Osteoblast (primary cell): ENCODE results near the gene SNTG2. TPM values are rescaled to one million over a fixed set of nuclear protein-coding genes. Genes with fewer than 3 reads are reported as not detected.

Experiments used
- DNase-seq: peaks from one replicate; pipeline ENCODE4 v3.0.0; 2011; ENCODE audit warnings: low spot score, mixed read lengths; ENCODE audit not compliant: insufficient read length; ENCODE audit errors: missing footprints
- H2AFZ ChIP-seq: 2 replicates; pipeline ENCODE4 v1.6.0; 2011; ENCODE audit warnings: mild to moderate bottlenecking, low read length
- H3K27ac ChIP-seq: 2 replicates; pipeline ENCODE4 v1.5.1; 2011; ENCODE audit warnings: mild to moderate bottlenecking, low read depth, low read length, moderate library complexity
- H3K27me3 ChIP-seq: 2 replicates; pipeline ENCODE4 v1.6.0; 2012; ENCODE audit warnings: mild to moderate bottlenecking, control low read depth, inconsistent platforms, low read length, moderate library complexity; ENCODE audit not compliant: insufficient read depth
- H3K36me3 ChIP-seq: 2 replicates; pipeline ENCODE4 v1.5.1; 2011; ENCODE audit warnings: mild to moderate bottlenecking, low read length, control low read depth, moderate library complexity; ENCODE audit not compliant: insufficient read depth
- H3K4me1 ChIP-seq: 2 replicates; pipeline ENCODE4 v1.5.1; 2011; ENCODE audit warnings: mild to moderate bottlenecking, low read length, control low read depth, moderate library complexity; ENCODE audit not compliant: insufficient read depth
- H3K4me2 ChIP-seq: 2 replicates; pipeline ENCODE4 v1.6.0; 2011; ENCODE audit warnings: mild to moderate bottlenecking, low read length; ENCODE audit not compliant: insufficient read depth
- H3K4me3 ChIP-seq: fragments of 200-600 bp; sonication (generic); 3 replicates; pipeline ENCODE4 v1.5.1; 2012; ENCODE audit warnings: mild to moderate bottlenecking, low read length, inconsistent platforms; ENCODE audit not compliant: insufficient read depth
- H3K79me2 ChIP-seq: 2 replicates; pipeline ENCODE4 v1.6.0; 2012; ENCODE audit warnings: mild to moderate bottlenecking, low read length, control low read depth, inconsistent platforms; ENCODE audit not compliant: insufficient read depth
- H3K9me3 ChIP-seq: 2 replicates; pipeline ENCODE4 v1.5.1; 2011; ENCODE audit warnings: low read depth, low read length, control low read depth
- H4K20me1 ChIP-seq: 2 replicates; pipeline ENCODE4 v1.6.0; 2012; ENCODE audit warnings: mild to moderate bottlenecking, low read length, control low read depth; ENCODE audit not compliant: insufficient read depth
- total RNA-seq: library from RNA; depleted of rRNA; stranded (reverse); fragments of >200 nt; gene quantifications from 2 replicates; pipeline ENCODE4 v1.2.3, GENCODE V29; 2012
- TF ChIP-seq, protein P1 (sequence below): IDR thresholded peaks from 2 replicates; pipeline ENCODE4 v1.5.1; 2011; ENCODE audit warnings: mild to moderate bottlenecking, low read depth, low read length, moderate library complexity; ENCODE audit errors: extremely low read depth

The SNTG2 gene
- total RNA-seq, 1 donor: 1.4 TPM

DNA sequence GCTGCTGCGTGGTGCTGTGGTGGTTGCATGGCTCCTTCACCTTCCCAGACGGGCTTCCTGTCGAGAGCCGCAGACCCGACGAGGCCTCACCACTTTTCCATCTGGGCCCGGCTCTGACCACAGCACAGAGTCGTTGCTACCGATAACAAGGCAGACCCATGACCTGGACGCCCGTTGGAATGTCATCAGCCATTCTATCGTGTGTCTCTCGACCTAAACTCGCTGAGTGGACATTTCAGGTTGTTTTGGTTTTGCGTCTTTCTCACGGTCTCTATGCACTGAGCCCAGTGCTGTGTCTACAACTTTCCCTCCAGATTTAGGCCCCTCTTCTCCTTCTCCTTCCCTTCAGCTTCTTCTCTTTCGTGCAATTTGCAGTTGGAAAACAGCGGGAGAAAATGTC lies 257.9 kb downstream of the SNTG2 start:
- Histone ChIP-seq H4K20me1 (no peaks in the 10 kb centered on the region), H2AFZ (no peak overlapping the region), H3K27ac (no peak overlapping the region), H3K79me2 (no peaks in the 10 kb centered on the region), H3K4me2 (no peak overlapping the region), H3K4me3 (no peak overlapping the region), H3K4me1 (no peaks in the 10 kb centered on the region), H3K36me3 (no peaks in the 10 kb centered on the region), H3K9me3 (no peaks in the 10 kb centered on the region), H3K27me3 (no peaks in the 10 kb centered on the region)
- DNase-seq: no peak
- TF ChIP-seq, protein P1, sequence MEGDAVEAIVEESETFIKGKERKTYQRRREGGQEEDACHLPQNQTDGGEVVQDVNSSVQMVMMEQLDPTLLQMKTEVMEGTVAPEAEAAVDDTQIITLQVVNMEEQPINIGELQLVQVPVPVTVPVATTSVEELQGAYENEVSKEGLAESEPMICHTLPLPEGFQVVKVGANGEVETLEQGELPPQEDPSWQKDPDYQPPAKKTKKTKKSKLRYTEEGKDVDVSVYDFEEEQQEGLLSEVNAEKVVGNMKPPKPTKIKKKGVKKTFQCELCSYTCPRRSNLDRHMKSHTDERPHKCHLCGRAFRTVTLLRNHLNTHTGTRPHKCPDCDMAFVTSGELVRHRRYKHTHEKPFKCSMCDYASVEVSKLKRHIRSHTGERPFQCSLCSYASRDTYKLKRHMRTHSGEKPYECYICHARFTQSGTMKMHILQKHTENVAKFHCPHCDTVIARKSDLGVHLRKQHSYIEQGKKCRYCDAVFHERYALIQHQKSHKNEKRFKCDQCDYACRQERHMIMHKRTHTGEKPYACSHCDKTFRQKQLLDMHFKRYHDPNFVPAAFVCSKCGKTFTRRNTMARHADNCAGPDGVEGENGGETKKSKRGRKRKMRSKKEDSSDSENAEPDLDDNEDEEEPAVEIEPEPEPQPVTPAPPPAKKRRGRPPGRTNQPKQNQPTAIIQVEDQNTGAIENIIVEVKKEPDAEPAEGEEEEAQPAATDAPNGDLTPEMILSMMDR: no peak

DNA sequence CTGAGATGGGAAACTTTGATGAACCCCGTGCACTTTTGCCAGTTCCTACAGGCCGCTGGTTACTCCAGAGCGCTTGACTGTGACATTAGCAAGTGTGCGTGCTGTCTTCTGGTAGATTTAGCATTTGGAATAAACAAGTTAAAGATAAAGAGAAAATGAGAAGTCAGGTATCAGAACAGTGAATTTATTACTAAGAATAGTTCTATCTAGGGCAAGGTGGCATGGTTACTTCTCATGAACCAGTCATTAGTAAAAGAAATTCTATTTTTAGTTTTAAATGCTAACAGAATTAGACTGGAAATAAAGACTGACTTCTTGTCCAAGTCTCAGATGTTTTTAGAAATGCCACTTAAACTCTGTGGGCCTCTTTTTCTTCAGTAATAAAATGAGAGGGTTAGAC lies 258.6 kb downstream of the SNTG2 start:
- Histone ChIP-seq H3K4me3 (no peak overlapping the region), H3K36me3 (no peaks in the 10 kb centered on the region), H3K79me2 (no peaks in the 10 kb centered on the region), H3K27me3 (no peaks in the 10 kb centered on the region), H2AFZ (no peak overlapping the region), H3K9me3 (no peaks in the 10 kb centered on the region), H3K4me1 (no peaks in the 10 kb centered on the region), H3K4me2 (no peak overlapping the region), H3K27ac (no peak overlapping the region), H4K20me1 (no peaks in the 10 kb centered on the region)
- TF ChIP-seq, protein P1: no peak
- no peak for DNase-seq

DNA sequence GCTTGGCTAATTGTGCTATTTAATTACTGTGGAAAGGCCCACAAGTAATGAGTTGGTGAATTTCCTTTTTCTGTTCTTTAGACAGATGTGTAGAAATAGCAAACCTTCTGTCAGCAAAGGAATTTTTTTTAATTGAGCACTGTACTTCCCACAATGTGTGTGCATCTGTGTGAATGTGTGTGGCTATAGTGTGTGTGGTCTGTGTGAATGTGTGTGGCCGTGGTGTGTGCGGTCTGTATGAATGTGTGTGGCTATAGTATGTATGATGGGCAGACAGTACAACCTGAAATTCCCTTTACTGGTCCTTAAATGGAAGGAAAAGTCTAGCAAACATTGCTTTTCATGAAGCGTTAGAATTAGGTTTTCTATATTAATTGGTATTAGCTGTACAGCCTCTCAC lies 259.1 kb downstream of the SNTG2 start:
- no peak overlapping the region for H3K27ac ChIP-seq
- no peak overlapping the region for H3K4me2 ChIP-seq
- DNase-seq: no peak
- TF ChIP-seq, protein P1: no peak
- no peaks in the 10 kb centered on the region for H3K79me2 ChIP-seq
- H3K36me3 ChIP-seq: no peaks in the 10 kb centered on the region
- no peak overlapping the region for H2AFZ ChIP-seq
- H3K4me3 ChIP-seq: no peak overlapping the region
- H3K27me3 ChIP-seq: no peaks in the 10 kb centered on the region
- H3K4me1 ChIP-seq: no peaks in the 10 kb centered on the region
- no peaks in the 10 kb centered on the region for H3K9me3 ChIP-seq
- no peaks in the 10 kb centered on the region for H4K20me1 ChIP-seq

DNA sequence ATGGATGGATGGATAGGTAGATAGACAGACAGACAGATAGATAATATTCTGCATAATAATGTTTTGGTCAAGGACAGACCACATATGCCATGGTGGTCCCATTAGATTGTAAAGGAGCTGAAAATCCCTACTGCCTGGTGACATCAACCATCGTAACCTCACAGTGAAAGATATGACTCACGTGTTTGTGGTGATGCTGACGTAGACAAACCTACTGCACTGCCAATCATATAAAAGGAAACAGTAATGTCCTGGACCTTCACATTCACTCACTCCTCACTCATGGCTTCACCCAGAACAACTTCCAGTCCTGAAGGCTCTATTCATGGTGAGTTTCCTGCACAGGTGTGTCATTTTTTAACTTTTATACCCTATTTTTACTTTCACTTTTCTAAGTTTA lies 259.7 kb downstream of the SNTG2 start:
- no peak overlapping the region for H3K4me2 ChIP-seq
- H3K4me1 ChIP-seq: no peaks in the 10 kb centered on the region
- TF ChIP-seq, protein P1: no peak
- no peak for DNase-seq
- no peaks in the 10 kb centered on the region for H3K9me3 ChIP-seq
- no peaks in the 10 kb centered on the region for H3K36me3 ChIP-seq
- H3K79me2 ChIP-seq: no peaks in the 10 kb centered on the region
- no peaks in the 10 kb centered on the region for H3K27me3 ChIP-seq
- H2AFZ ChIP-seq: no peak overlapping the region
- no peak overlapping the region for H3K4me3 ChIP-seq
- H4K20me1 ChIP-seq: no peaks in the 10 kb centered on the region
- no peak overlapping the region for H3K27ac ChIP-seq
